Measurements from ENCODE around the gene FAM237A.

Gene FAM237A

DNA sequence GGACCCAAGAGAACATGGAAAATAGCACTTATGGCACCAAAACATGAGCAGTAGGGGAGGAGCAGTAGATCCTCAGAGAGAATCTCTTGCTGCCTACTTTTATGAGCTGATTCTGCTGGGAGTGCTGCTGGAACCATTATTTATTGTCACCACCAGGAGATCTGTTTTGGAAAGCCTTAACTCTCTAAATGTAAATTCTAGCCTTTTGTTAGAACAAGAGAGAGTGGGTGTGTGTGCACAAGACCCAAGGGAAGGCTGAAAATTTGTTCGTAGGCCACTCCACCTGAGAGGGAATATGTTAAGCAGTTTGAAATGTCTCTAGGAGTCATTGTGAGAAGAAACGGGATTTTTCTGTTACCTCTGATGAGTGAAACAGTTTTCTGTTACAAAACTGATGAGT lies 16.2 kb upstream of the FAM237A start:
- no peak for TF ChIP-seq EZH2 (IDR thresholded peaks at IDR 0.05; ENCODE audit: borderline replicate concordance, low read depth, low read length, severe bottlenecking)
- no peak for TF ChIP-seq CTCF (IDR thresholded peaks at IDR 0.05; ENCODE audit: borderline replicate concordance, extremely low read depth, low read length, poor library complexity, severe bottlenecking)
- Histone ChIP-seq H3K36me3 (ENCODE audit: insufficient read depth, low read length) (no peaks in the 10 kb centered on the region), H3K4me3 (ENCODE audit: low read depth in 1 of 2, low read length in 2 of 2) (no peak overlapping the region), H3K9me3 (ENCODE audit: insufficient read depth, low read length, severe bottlenecking) (no peaks in the 10 kb centered on the region), H3K27ac (ENCODE audit: low read length) (no peak overlapping the region), H3K4me1 (ENCODE audit: insufficient read depth, low read length) (no peaks in the 10 kb centered on the region), H3K27me3 (ENCODE audit: insufficient read depth, low read length, poor library complexity) (no peaks in the 10 kb centered on the region), H3K79me2 (ENCODE audit: insufficient read depth, low read length) (no peaks in the 10 kb centered on the region), H3K4me2 (ENCODE audit: insufficient read depth, low read length) (no peak overlapping the region), H3K9ac (ENCODE audit: low read depth, low read length) (no peak overlapping the region), H4K20me1 (ENCODE audit: insufficient read depth, low read length) (no peaks in the 10 kb centered on the region), H2AFZ (ENCODE audit: low read depth, low read length) (no peak overlapping the region)
- DNase-seq (no peak), ATAC-seq (ENCODE audit: insufficient read depth, low read depth) (no peak)

DNA sequence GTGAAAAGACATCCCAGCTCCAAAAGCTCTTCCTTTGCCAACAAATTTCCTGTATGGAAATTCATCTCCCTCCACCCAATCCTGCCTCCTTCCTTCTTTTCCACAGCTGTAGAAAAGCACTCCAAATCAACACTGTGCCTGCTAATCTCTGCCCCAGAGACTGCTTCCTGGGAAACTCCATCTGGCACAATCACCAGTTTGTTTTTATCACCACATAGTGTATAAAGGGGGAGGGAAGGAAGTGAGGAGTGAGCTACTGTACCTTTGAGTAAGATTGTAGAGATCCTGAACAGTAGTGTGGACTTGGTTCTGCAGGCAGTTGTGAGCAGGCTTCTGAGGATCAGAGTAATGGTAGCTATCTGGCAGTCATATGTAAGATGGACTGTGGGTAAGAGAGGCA lies 14.7 kb upstream of the FAM237A start:
- Histone ChIP-seq H3K27me3 (ENCODE audit: insufficient read depth, low read length, poor library complexity) (no peaks in the 10 kb centered on the region), H3K4me2 (ENCODE audit: insufficient read depth, low read length) (no peak overlapping the region), H4K20me1 (ENCODE audit: insufficient read depth, low read length) (no peaks in the 10 kb centered on the region), H3K9me3 (ENCODE audit: insufficient read depth, low read length, severe bottlenecking) (no peaks in the 10 kb centered on the region), H3K9ac (ENCODE audit: low read depth, low read length) (no peak overlapping the region), H3K36me3 (ENCODE audit: insufficient read depth, low read length) (no peaks in the 10 kb centered on the region), H2AFZ (ENCODE audit: low read depth, low read length) (no peak overlapping the region), H3K4me3 (ENCODE audit: low read depth in 1 of 2, low read length in 2 of 2) (no peak overlapping the region), H3K27ac (ENCODE audit: low read length) (no peak overlapping the region), H3K4me1 (ENCODE audit: insufficient read depth, low read length) (no peaks in the 10 kb centered on the region), H3K79me2 (ENCODE audit: insufficient read depth, low read length) (no peaks in the 10 kb centered on the region)
- TF ChIP-seq CTCF (IDR thresholded peaks at IDR 0.05; ENCODE audit: borderline replicate concordance, extremely low read depth, low read length, poor library complexity, severe bottlenecking) (no peak), EZH2 (IDR thresholded peaks at IDR 0.05; ENCODE audit: borderline replicate concordance, low read depth, low read length, severe bottlenecking) (no peak)
- ATAC-seq (ENCODE audit: insufficient read depth, low read depth) (no peak), DNase-seq (no peak)

GRCh38 chr2:206631340-206631739 lies 10.9 kb upstream of the FAM237A start:
- Histone ChIP-seq H2AFZ (ENCODE audit: low read depth, low read length) (no peak overlapping the region), H3K36me3 (ENCODE audit: insufficient read depth, low read length) (no peaks in the 10 kb centered on the region), H3K27ac (ENCODE audit: low read length) (no peak overlapping the region), H3K79me2 (ENCODE audit: insufficient read depth, low read length) (no peaks in the 10 kb centered on the region), H3K9me3 (ENCODE audit: insufficient read depth, low read length, severe bottlenecking) (no peaks in the 10 kb centered on the region), H3K4me2 (ENCODE audit: insufficient read depth, low read length) (no peak overlapping the region), H3K4me1 (ENCODE audit: insufficient read depth, low read length) (no peaks in the 10 kb centered on the region), H3K9ac (ENCODE audit: low read depth, low read length) (no peak overlapping the region), H3K27me3 (ENCODE audit: insufficient read depth, low read length, poor library complexity) (no peaks in the 10 kb centered on the region), H3K4me3 (ENCODE audit: low read depth in 1 of 2, low read length in 2 of 2) (no peak overlapping the region), H4K20me1 (ENCODE audit: insufficient read depth, low read length) (no peaks in the 10 kb centered on the region)
- DNase-seq (no peak), ATAC-seq (ENCODE audit: insufficient read depth, low read depth) (no peak)
- TF ChIP-seq CTCF (IDR thresholded peaks at IDR 0.05; ENCODE audit: borderline replicate concordance, extremely low read depth, low read length, poor library complexity, severe bottlenecking) (no peak), EZH2 (IDR thresholded peaks at IDR 0.05; ENCODE audit: borderline replicate concordance, low read depth, low read length, severe bottlenecking) (no peak)

- Histone ChIP-seq H3K79me2 (ENCODE audit: insufficient read depth, low read length) (no peaks in the 10 kb centered on the region), H3K27ac (ENCODE audit: low read length) (no peak overlapping the region), H2AFZ (ENCODE audit: low read depth, low read length) (no peak overlapping the region), H3K27me3 (ENCODE audit: insufficient read depth, low read length, poor library complexity) (no peaks in the 10 kb centered on the region), H3K4me3 (ENCODE audit: low read depth in 1 of 2, low read length in 2 of 2) (no peak overlapping the region), H4K20me1 (ENCODE audit: insufficient read depth, low read length) (no peaks in the 10 kb centered on the region), H3K9ac (ENCODE audit: low read depth, low read length) (no peak overlapping the region), H3K9me3 (ENCODE audit: insufficient read depth, low read length, severe bottlenecking) (no peaks in the 10 kb centered on the region), H3K4me2 (ENCODE audit: insufficient read depth, low read length) (no peak overlapping the region), H3K36me3 (ENCODE audit: insufficient read depth, low read length) (no peaks in the 10 kb centered on the region), H3K4me1 (ENCODE audit: insufficient read depth, low read length) (no peaks in the 10 kb centered on the region)
- TF ChIP-seq CTCF (IDR thresholded peaks at IDR 0.05; ENCODE audit: borderline replicate concordance, extremely low read depth, low read length, poor library complexity, severe bottlenecking) (no peak), EZH2 (IDR thresholded peaks at IDR 0.05; ENCODE audit: borderline replicate concordance, low read depth, low read length, severe bottlenecking) (no peak)
- ATAC-seq (ENCODE audit: insufficient read depth, low read depth), result no peak
- DNase-seq, result no peak
These were observed 7.3 kb upstream of the FAM237A start for GRCh38 chr2:206635015-206635414.

Measured in DND-41 (cell line).